Panc1 (cell line): ENCODE results near the gene NXPH2.

Experiments used
- CTCF ChIP-seq: fragments of 450-650 bp; IDR thresholded peaks from 2 replicates; pipeline ENCODE4 v1.5.1; 2017; ENCODE audit warnings: mild to moderate bottlenecking
- POLR2AphosphoS5 ChIP-seq: IDR thresholded peaks from 2 replicates; pipeline ENCODE4 v1.6.1; 2012; ENCODE audit warnings: mild to moderate bottlenecking, low read depth, low read length, moderate library complexity
- TF ChIP-seq, protein P1 (sequence below), 2 experiments: IDR thresholded peaks; 2 replicates each; pipeline ENCODE4 v1.6.1; 2011 to 2012; ENCODE audit warnings: low read depth in 2 of 2, control low read depth in 1 of 2, low read length in 1 of 2, mild to moderate bottlenecking in 1 of 2, moderate library complexity in 1 of 2; ENCODE audit not compliant: insufficient read depth in 1 of 2

GRCh38 chr2:138763971-138764370 lies 16.2 kb downstream of the NXPH2 start:
- TF ChIP-seq CTCF (no peak), POLR2AphosphoS5 (no peak)
- TF ChIP-seq, protein P1, sequence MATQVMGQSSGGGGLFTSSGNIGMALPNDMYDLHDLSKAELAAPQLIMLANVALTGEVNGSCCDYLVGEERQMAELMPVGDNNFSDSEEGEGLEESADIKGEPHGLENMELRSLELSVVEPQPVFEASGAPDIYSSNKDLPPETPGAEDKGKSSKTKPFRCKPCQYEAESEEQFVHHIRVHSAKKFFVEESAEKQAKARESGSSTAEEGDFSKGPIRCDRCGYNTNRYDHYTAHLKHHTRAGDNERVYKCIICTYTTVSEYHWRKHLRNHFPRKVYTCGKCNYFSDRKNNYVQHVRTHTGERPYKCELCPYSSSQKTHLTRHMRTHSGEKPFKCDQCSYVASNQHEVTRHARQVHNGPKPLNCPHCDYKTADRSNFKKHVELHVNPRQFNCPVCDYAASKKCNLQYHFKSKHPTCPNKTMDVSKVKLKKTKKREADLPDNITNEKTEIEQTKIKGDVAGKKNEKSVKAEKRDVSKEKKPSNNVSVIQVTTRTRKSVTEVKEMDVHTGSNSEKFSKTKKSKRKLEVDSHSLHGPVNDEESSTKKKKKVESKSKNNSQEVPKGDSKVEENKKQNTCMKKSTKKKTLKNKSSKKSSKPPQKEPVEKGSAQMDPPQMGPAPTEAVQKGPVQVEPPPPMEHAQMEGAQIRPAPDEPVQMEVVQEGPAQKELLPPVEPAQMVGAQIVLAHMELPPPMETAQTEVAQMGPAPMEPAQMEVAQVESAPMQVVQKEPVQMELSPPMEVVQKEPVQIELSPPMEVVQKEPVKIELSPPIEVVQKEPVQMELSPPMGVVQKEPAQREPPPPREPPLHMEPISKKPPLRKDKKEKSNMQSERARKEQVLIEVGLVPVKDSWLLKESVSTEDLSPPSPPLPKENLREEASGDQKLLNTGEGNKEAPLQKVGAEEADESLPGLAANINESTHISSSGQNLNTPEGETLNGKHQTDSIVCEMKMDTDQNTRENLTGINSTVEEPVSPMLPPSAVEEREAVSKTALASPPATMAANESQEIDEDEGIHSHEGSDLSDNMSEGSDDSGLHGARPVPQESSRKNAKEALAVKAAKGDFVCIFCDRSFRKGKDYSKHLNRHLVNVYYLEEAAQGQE (IDR thresholded peaks at IDR 0.05; ENCODE audit: insufficient read depth in 1 of 2, low read depth in 2 of 2, low read length in 1 of 2): no peak
